HG03159 (cell line): ENCODE measurements around the gene FOXD3.
"Not testable (repeated sequence)": the region's sequence is repeated elsewhere in the genome, so short reads cannot be mapped to it uniquely, and the experiment has no call there.

Experiments used
- ATAC-seq: cut with Tn5 transposase; IDR thresholded peaks from one replicate; pipeline ENCODE4 v1.9.1; 2021; ENCODE audit warnings: mild to moderate bottlenecking, moderate library complexity; ENCODE audit not compliant: unreplicated experiment

Gene FOXD3

DNA sequence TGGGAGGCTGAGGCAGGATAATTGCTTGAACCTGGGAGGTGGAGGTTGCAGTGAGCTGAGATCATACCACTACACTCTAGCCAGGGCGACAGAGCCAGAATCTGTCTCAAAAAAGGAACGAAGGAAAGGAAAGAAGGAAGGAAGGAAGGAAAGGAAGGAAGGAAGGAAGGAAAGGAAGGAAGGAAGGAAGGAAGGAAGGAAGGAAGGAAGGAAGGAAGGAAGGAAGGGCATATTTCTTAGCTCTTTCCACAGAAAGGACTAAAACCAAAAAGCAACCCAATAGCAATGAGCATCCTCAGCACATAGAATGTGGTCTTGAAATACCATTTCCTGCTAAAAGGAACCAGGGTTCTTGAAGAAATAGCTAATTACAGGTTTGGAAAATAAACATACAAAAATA, 33.9 kb downstream of the FOXD3 start:
- ATAC-seq, result not testable (repeated sequence)

DNA sequence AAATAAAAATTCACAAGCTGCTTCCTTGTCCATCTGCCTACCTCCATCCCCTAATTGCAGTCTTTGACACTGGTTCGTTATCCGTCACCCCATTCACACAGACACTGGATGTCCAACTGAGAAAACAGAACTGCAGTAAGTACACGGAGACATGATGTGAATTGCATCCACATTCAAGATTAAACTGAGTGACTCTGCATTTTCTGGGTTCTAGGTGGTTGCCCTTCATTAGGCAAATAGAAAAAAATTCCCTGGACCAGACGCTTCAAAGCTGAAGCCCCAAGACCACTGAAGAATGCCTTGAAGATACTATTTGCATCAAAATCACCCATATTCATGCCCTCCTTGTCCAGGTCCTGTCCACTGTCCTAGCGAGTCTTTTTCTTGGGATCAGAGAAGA, 37.2 kb downstream of the FOXD3 start:
- no peak for ATAC-seq

DNA sequence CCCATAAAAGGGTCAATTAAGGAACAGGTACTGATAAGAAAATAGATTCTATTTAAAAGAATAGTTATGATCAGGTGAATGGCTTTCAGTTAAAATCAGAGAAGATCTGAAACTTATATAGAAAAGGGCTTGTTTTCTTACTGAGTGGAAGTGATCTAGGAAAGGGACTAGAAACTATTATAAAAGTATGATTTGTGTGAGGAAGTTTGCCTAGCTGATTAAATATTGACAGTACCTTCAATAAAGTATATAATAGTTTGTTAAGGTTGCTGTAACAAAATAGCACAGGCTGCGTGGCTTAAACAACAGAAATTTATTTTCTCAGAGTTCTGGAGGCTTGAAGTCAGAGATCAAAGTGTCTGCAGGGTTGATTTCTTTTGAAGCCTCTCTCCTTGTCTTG, 39.7 kb downstream of the FOXD3 start:
- no peak for ATAC-seq

DNA sequence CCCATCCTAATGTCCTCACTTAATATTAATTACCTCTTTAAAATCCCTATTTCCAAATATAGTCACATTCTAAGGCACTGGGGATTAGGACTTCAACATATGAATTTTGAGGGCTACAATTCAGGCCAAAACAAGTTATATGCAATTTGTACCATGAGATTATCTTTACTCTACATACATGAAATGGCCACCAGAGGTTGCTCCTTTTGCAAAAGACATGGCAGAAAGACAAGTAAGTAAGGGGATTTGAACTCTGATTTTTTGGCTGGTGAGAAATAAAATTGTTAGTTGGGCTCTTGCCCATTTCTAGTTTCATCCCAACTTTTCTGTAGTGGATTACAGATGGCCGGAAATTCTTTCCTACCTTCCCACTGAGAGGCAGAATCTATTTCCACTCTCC, 40.2 kb downstream of the FOXD3 start:
- no peak for ATAC-seq

DNA sequence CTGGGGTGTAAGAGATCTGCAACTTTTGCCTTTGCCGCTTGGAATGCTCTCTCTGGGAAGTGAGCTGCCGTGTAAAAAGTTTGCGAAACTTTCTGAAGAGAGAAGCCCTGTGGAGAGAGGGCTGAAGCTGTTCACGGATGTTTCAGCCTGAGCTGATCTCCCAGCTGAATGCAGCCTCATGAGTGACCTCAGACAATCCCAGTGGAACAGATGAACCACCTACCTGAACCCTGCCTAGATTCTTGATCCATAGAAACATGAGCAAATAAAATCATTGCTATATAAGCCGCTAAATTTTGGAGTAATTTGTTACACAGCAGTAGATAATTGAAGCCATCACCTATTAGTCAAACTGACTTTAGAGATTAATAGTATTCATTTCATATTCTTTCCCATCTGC, 40.6 kb downstream of the FOXD3 start:
- no peak for ATAC-seq

DNA sequence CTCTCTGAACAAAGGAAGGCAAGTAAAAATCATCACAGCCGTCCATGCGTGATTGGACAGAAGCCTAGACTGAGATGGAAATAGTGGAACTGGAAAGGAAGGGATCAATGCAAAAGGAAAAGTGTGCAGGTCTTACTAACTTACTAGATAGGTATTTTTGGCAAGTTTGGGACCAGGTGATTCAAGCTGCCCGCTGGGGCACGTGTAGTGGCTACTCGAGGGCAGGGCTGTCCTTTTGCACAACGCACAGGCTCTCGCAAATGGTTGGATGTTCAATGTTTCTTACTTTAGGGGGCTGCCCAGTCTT, 44.5 kb downstream of the FOXD3 start:
- no peak for ATAC-seq

DNA sequence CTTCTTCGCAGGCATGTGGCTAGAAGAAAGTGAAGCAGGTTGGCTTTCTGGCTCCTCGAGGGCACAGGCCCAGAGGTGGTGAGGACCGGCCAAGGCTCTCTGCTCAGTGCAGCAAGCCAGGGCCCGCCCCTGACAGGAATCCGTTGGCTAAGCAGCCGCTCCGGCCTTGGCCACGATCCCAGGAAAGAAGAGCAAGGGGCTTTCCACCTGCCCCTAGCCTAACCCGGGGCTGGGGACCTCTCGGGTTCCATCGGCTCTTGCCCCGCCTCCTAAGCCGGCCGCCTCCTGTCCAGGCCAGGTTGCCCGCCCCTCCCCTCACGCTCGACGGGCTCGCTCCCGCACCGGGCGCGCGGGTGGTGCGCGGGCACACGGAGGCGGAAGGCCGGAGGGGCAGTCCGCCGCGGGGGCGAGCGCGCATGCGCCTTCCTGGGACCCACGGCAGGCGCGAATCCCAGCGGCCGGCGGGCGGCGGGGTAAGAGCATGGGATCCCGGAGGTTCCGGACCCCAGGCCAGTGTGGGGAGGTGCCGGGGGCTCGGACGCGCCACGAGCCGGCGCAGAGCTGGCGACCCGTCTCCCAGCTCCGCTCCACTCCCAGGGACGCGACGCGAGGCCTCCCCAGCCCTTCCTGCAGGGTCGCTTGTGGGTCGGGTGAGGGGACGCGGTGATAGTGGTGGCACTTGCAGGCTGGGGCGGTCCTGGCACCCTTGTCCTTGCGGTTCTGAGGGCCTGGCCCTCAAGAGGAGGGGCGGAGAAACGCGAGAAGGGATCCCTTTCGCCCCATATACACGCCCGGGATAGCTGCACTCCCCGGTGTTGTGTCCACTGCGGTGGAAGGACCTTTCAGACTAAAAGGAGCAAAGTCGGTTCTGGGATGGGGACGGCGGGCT, 45.1 kb downstream of the FOXD3 start, which contains the start of gene ALG6:
TSS of gene ALG6 (plus strand) at position 413 of the 889 bp plus-strand sequence. CDS start 3,351 bp downstream, outside the sequence.
- ATAC-seq, result peak; percentile 93

DNA sequence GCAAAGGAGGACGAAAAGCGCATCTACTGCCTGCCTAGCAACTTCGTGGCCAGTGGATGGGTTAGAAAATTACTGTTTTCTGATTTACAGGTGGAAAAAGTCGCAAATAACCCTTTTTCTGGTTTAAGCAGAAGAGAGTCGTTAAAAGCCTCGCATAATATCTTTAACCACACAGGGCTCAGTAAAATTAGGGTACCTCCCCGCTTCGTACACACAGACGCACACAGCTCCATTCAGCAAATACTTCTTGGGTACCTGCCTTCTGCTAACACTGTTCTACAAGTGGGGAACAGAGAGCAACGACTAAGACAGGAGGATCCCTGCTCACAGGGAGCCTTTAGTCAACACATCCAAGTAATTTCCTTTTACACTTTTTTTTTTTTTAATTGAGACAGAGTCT, 45.8 kb downstream of the FOXD3 start:
- ATAC-seq, result peak; percentile 3
